ENCODE data around the gene ESF1. TPM values are rescaled to one million over a fixed set of nuclear protein-coding genes. Genes with fewer than 3 reads are reported as not detected.

The ESF1 gene
- total RNA-seq, 2 donors from 2014 or later = 10.9 to 18.4 TPM

GRCh38 chr20:13799040-13799439, 14.3 kb upstream of the ESF1 start:
- Mint-ChIP-seq H3K36me3 (peaks cover 4 to 6% of the 10 kb centered on the region in 2 donors), H3K9me3 (no peaks in the 10 kb centered on the region), H3K27ac (no peak overlapping the region)
- ATAC-seq (no peak), DNase-seq (ENCODE audit: low spot score in 2 of 2) (no peak)

GRCh38 chr20:13794667-13795066, 9.9 kb upstream of the ESF1 start:
- no peak overlapping the region for H3K27ac Mint-ChIP-seq
- no peak for ATAC-seq
- no peak for DNase-seq (ENCODE audit: low spot score in 2 of 2)
- H3K36me3 Mint-ChIP-seq = peaks cover 0 to 17% of the 10 kb centered on the region in 2 donors
- no peaks in the 10 kb centered on the region for H3K9me3 Mint-ChIP-seq

GRCh38 chr20:13793001-13793400, 8.3 kb upstream of the ESF1 start:
- DNase-seq (ENCODE audit: low spot score in 2 of 2) = no peak
- no peaks in the 10 kb centered on the region for H3K9me3 Mint-ChIP-seq
- ATAC-seq = no peak
- H3K36me3 Mint-ChIP-seq = peaks cover 0 to 18% of the 10 kb centered on the region in 2 donors
- H3K27ac Mint-ChIP-seq = no peak overlapping the region

- no peaks in the 10 kb centered on the region for H3K9me3 Mint-ChIP-seq
- H3K36me3 Mint-ChIP-seq = peaks cover 0 to 18% of the 10 kb centered on the region in 2 donors
- ATAC-seq (no peak), DNase-seq (ENCODE audit: low spot score in 2 of 2) (no peak)
- peak overlapping the region in 1 of 2 donors; percentile 4 for H3K27ac Mint-ChIP-seq
Observed at GRCh38 chr20:13791540-13792459, 7.1 kb upstream of the ESF1 start.

- H3K9me3 Mint-ChIP-seq = no peaks in the 10 kb centered on the region
- peak overlapping the region in 1 of 2 donors; percentile 32 for H3K27ac Mint-ChIP-seq
- H3K36me3 Mint-ChIP-seq = peaks cover 0 to 18% of the 10 kb centered on the region in 2 donors
- DNase-seq (ENCODE audit: low spot score in 2 of 2) (no peak), ATAC-seq (no peak)
Observed at GRCh38 chr20:13790708-13791107, 6.0 kb upstream of the ESF1 start.

GRCh38 chr20:13788167-13788834, 3.6 kb upstream of the ESF1 start:
- Mint-ChIP-seq H3K27ac (no peak overlapping the region), H3K36me3 (peaks cover 13 to 31% of the 10 kb centered on the region in 2 donors), H3K9me3 (no peaks in the 10 kb centered on the region)
- ATAC-seq (no peak), DNase-seq (ENCODE audit: low spot score in 2 of 2) (no peak)

GRCh38 chr20:13786143-13786828, 1.6 kb upstream of the ESF1 start:
- no peaks in the 10 kb centered on the region for H3K9me3 Mint-ChIP-seq

GRCh38 chr20:13784271-13784892, 337 bp downstream of the ESF1 start:
- ATAC-seq = peak in 1 of 2 donors; percentile 13
- Mint-ChIP-seq H3K9me3 (no peaks in the 10 kb centered on the region), H3K27ac (peak overlapping the region; percentile 97 to 99), H3K36me3 (peaks cover 18 to 32% of the 10 kb centered on the region in 2 donors)
- no peak for DNase-seq (ENCODE audit: low spot score in 2 of 2)

More at GRCh38 chr20:13786143-13786828, 1.6 kb upstream of the ESF1 start:
- Mint-ChIP-seq H3K36me3 (peaks cover 24 to 36% of the 10 kb centered on the region in 2 donors), H3K27ac (peak overlapping the region; percentile 97 to 99)
- DNase-seq (ENCODE audit: low spot score in 2 of 2) = no peak
- no peak for ATAC-seq

- Mint-ChIP-seq H3K9me3 (no peaks in the 10 kb centered on the region), H3K36me3 (peaks cover 18 to 32% of the 10 kb centered on the region in 2 donors), H3K27ac (peak overlapping the region in 1 of 2 donors; percentile 29)
- no peak for DNase-seq (ENCODE audit: low spot score in 2 of 2)
- ATAC-seq = no peak
Observed at GRCh38 chr20:13783528-13783927, 1.2 kb downstream of the ESF1 start.

GRCh38 chr20:13778827-13779226, 5.9 kb downstream of the ESF1 start:
- Mint-ChIP-seq H3K9me3 (no peaks in the 10 kb centered on the region), H3K27ac (no peak overlapping the region), H3K36me3 (peaks cover 10 to 31% of the 10 kb centered on the region in 2 donors)
- ATAC-seq = no peak
- DNase-seq (ENCODE audit: low spot score in 2 of 2) = no peak

- peaks cover 11 to 23% of the 10 kb centered on the region in 2 donors for H3K36me3 Mint-ChIP-seq
- DNase-seq (ENCODE audit: low spot score in 2 of 2) (no peak), ATAC-seq (peak; percentile 91 to 96)
- H3K27ac Mint-ChIP-seq = peak overlapping the region in 1 of 2 donors; percentile 43
- no peaks in the 10 kb centered on the region for H3K9me3 Mint-ChIP-seq
Observed at GRCh38 chr20:13777171-13777601, 7.5 kb downstream of the ESF1 start.

GRCh38 chr20:13775867-13776266, 8.9 kb downstream of the ESF1 start:
- Mint-ChIP-seq H3K27ac (peak overlapping the region in 1 of 2 donors; percentile 0), H3K9me3 (no peaks in the 10 kb centered on the region), H3K36me3 (peaks cover 11 to 18% of the 10 kb centered on the region in 2 donors)
- DNase-seq (ENCODE audit: low spot score in 2 of 2) = no peak
- ATAC-seq = no peak

GRCh38 chr20:13772529-13772928, 12.2 kb downstream of the ESF1 start:
- no peak for ATAC-seq
- Mint-ChIP-seq H3K36me3 (peaks cover 16 to 19% of the 10 kb centered on the region in 2 donors), H3K27ac (no peak overlapping the region), H3K9me3 (no peaks in the 10 kb centered on the region)
- no peak for DNase-seq (ENCODE audit: low spot score in 2 of 2)

GRCh38 chr20:13771853-13772453, 12.8 kb downstream of the ESF1 start:
- peaks cover 19 to 22% of the 10 kb centered on the region in 2 donors for H3K36me3 Mint-ChIP-seq

GRCh38 chr20:13770141-13770540, 14.6 kb downstream of the ESF1 start:
- H3K9me3 Mint-ChIP-seq = no peaks in the 10 kb centered on the region
- peaks cover 33 to 38% of the 10 kb centered on the region in 2 donors for H3K36me3 Mint-ChIP-seq

More at GRCh38 chr20:13771853-13772453, 12.8 kb downstream of the ESF1 start:
- ATAC-seq (no peak), DNase-seq (ENCODE audit: low spot score in 2 of 2) (no peak)
- Mint-ChIP-seq H3K27ac (no peak overlapping the region), H3K9me3 (no peaks in the 10 kb centered on the region)

GRCh38 chr20:13765868-13766416, 18.8 kb downstream of the ESF1 start:
- no peaks in the 10 kb centered on the region for H3K9me3 Mint-ChIP-seq
- DNase-seq (ENCODE audit: low spot score in 2 of 2) (no peak), ATAC-seq (no peak)
- peaks cover 33 to 44% of the 10 kb centered on the region in 2 donors for H3K36me3 Mint-ChIP-seq
- H3K27ac Mint-ChIP-seq = no peak overlapping the region

More at GRCh38 chr20:13770141-13770540, 14.6 kb downstream of the ESF1 start:
- no peak for ATAC-seq
- H3K27ac Mint-ChIP-seq = no peak overlapping the region
- no peak for DNase-seq (ENCODE audit: low spot score in 2 of 2)

Data from activated naive CD4-positive, alpha-beta T cell treated with anti-CD3 and anti-CD28 coated beads, Interleukin-2, amount 50 U/mL, for 72 hours (primary cell).